Caki2 (cell line): ENCODE data around the gene ERP44. TPM values are rescaled to one million over a fixed set of nuclear protein-coding genes. Genes with fewer than 3 reads are reported as not detected.
A peak's percentile ranks its signal among the peaks of the same experiment; 100 is the strongest.
"Not testable (repeated sequence)": the region's sequence is repeated elsewhere in the genome, so short reads cannot be mapped to it uniquely, and the experiment has no call there.

Source experiments
- DNase-seq: peaks from one replicate; pipeline ENCODE4 v3.0.0-alpha.2; 2015; ENCODE audit warnings: low read depth
- in situ Hi-C: cut with HindIII; loops from 2 replicates; pipeline ENCODE4 v1.10.0; 2016; ENCODE audit warnings: low sequenced_read_pairs, low pct_unique_long_range_greater_than_20kb, mixed read lengths
- total RNA-seq: library from RNA; depleted of rRNA; stranded (reverse); fragments of >200 nt; shearing (Covaris generic); gene quantifications from 2 replicates; pipeline ENCODE4 v1.2.3, GENCODE V29; 2014; ENCODE audit warnings: low replicate concordance

Gene ERP44
- total RNA-seq, 1 experiment from 2014 or later, result 6.5 TPM

- no peak for DNase-seq
- in situ Hi-C loops, result no loop called here
Observed at GRCh38 chr9:100033877-100034551, 64.8 kb downstream of the ERP44 start.

GRCh38 chr9:100030548-100030947 lies 68.3 kb downstream of the ERP44 start:
- in situ Hi-C loops, result no loop called here
- DNase-seq, result no peak

- no peak for DNase-seq
- in situ Hi-C loops, result no loop called here
Observed at GRCh38 chr9:100029251-100029650, 69.5 kb downstream of the ERP44 start.

- peak; percentile 39 for DNase-seq
- in situ Hi-C loops, result no loop called here
Observed at GRCh38 chr9:100028201-100028784, 70.5 kb downstream of the ERP44 start.

GRCh38 chr9:100027543-100027942 lies 71.3 kb downstream of the ERP44 start:
- in situ Hi-C loops, result no loop called here
- no peak for DNase-seq

GRCh38 chr9:100021931-100022330 lies 76.9 kb downstream of the ERP44 start:
- DNase-seq, result no peak
- in situ Hi-C loops, result no loop called here

- DNase-seq, result no peak
- in situ Hi-C loops, result no loop called here
Observed at GRCh38 chr9:100020121-100020795, 78.5 kb downstream of the ERP44 start.

GRCh38 chr9:100019541-100019940 lies 79.3 kb downstream of the ERP44 start:
- no peak for DNase-seq
- in situ Hi-C loops, result no loop called here

GRCh38 chr9:100014846-100015245 lies 84.0 kb downstream of the ERP44 start:
- DNase-seq, result no peak
- in situ Hi-C loops, result no loop called here

- in situ Hi-C loops, result no loop called here
- no peak for DNase-seq
Observed at GRCh38 chr9:100013573-100013972, 85.2 kb downstream of the ERP44 start.

GRCh38 chr9:100012279-100012678 lies 86.5 kb downstream of the ERP44 start:
- in situ Hi-C loops, result no loop called here
- DNase-seq, result no peak

GRCh38 chr9:100011062-100011681 lies 87.6 kb downstream of the ERP44 start:
- in situ Hi-C loops, result no loop called here
- peak; percentile 4 for DNase-seq

- in situ Hi-C loops, result no loop called here
- no peak for DNase-seq
Observed at GRCh38 chr9:99999797-100000196, 99.0 kb downstream of the ERP44 start.

- no peak for DNase-seq
- in situ Hi-C loops, result no loop called here
Observed at GRCh38 chr9:99998866-99999265, 99.9 kb downstream of the ERP44 start.

GRCh38 chr9:99998266-99998665 lies 100.5 kb downstream of the ERP44 start:
- in situ Hi-C loops, result no loop called here
- DNase-seq, result no peak

- in situ Hi-C loops, DNase-seq: not testable (repeated sequence)
Observed at GRCh38 chr9:99990508-99990907, 108.3 kb downstream of the ERP44 start.

- no peak for DNase-seq
- in situ Hi-C loops, result no loop called here
Observed at GRCh38 chr9:99986642-99987041, 112.2 kb downstream of the ERP44 start.

- in situ Hi-C loops, result no loop called here
- no peak for DNase-seq
Observed at GRCh38 chr9:99980598-99980997, 118.2 kb downstream of the ERP44 start.

- in situ Hi-C loops, result no loop called here
- no peak for DNase-seq
Observed at GRCh38 chr9:99978221-99978620, 120.6 kb downstream of the ERP44 start.
